Measurements from ENCODE around the gene CCDC80. TPM values are rescaled to one million over a fixed set of nuclear protein-coding genes. Genes with fewer than 3 reads are reported as not detected.

The CCDC80 gene
- total RNA-seq, 1 experiment from 2014 or later = 26.2 TPM

GRCh38 chr3:112644453-112644852 lies 3.5 kb upstream of the CCDC80 start:
- no peaks in the 10 kb centered on the region for H3K27me3 Mint-ChIP-seq (ENCODE audit: insufficient read depth, unreplicated experiment)
- no peaks in the 10 kb centered on the region for H3K9me3 Mint-ChIP-seq (ENCODE audit: unreplicated experiment)
- no peaks in the 10 kb centered on the region for H3K9me3 ChIP-seq
- H3K4me3 Mint-ChIP-seq (ENCODE audit: unreplicated experiment) = no peak overlapping the region
- no TSS peak for BruUV-seq (replicated peaks)
- H3K27me3 ChIP-seq (replicated peaks; ENCODE audit: control insufficient read depth, insufficient read depth, low read length) = no peaks in the 10 kb centered on the region
- H3K36me3 ChIP-seq (ENCODE audit: control insufficient read depth, insufficient read depth, low read length) = no peaks in the 10 kb centered on the region
- peak in 1 of 2 experiments; percentile 7 for TF ChIP-seq CTCF (IDR thresholded peaks at IDR 0.05; ENCODE audit: insufficient read depth in 1 of 2, low read depth in 1 of 2, low read length in 1 of 2, severe bottlenecking in 1 of 2, unreplicated experiment in 1 of 2)
- peaks cover 10% of the 10 kb centered on the region for H3K36me3 Mint-ChIP-seq (ENCODE audit: insufficient read depth, unreplicated experiment)
- peaks cover 40% of the 10 kb centered on the region for H3K4me1 ChIP-seq
- DNase-seq = no peak
- no peak overlapping the region for H3K4me3 ChIP-seq (ENCODE audit: low read depth, low read length)
- intact Hi-C loops (cut with micrococcal nuclease; ENCODE audit: unreplicated experiment) = loop anchor here (5.0 kb wide), 1 partner anchor 348 kb away; the partner anchor contains the start of gene GTPBP8
- CTCF ChIA-PET = interaction anchor here (0.8 to 0.9 kb wide), 2 partner anchors 90 to 170 kb away, joined by 3 read pairs; no protein-coding TSS in a partner anchor
- POLR2A ChIA-PET = no interaction called here
- H3K27ac Mint-ChIP-seq (ENCODE audit: unreplicated experiment) = no peak overlapping the region
- H3K4me1 Mint-ChIP-seq (ENCODE audit: low read depth, unreplicated experiment) = peaks cover 23% of the 10 kb centered on the region

GRCh38 chr3:112643621-112644240 lies 2.8 kb upstream of the CCDC80 start:
- H3K27me3 Mint-ChIP-seq (ENCODE audit: insufficient read depth, unreplicated experiment) = no peaks in the 10 kb centered on the region
- H3K27ac Mint-ChIP-seq (ENCODE audit: unreplicated experiment) = no peak overlapping the region
- CTCF ChIA-PET = interaction anchor here (0.8 to 0.9 kb wide), 2 partner anchors 91 to 170 kb away, joined by 3 read pairs; no protein-coding TSS in a partner anchor
- H3K9me3 Mint-ChIP-seq (ENCODE audit: unreplicated experiment) = no peaks in the 10 kb centered on the region
- H3K4me3 Mint-ChIP-seq (ENCODE audit: unreplicated experiment) = no peak overlapping the region
- Histone ChIP-seq H3K4me1 (peaks cover 40% of the 10 kb centered on the region), H3K9me3 (no peaks in the 10 kb centered on the region), H3K4me3 (ENCODE audit: low read depth, low read length) (no peak overlapping the region), H3K27me3 (replicated peaks; ENCODE audit: control insufficient read depth, insufficient read depth, low read length) (no peaks in the 10 kb centered on the region), H3K36me3 (ENCODE audit: control insufficient read depth, insufficient read depth, low read length) (no peaks in the 10 kb centered on the region)
- intact Hi-C loops (cut with micrococcal nuclease; ENCODE audit: unreplicated experiment) = loop anchor here (1.0 to 5.0 kb wide), 6 partner anchors 56 to 645 kb away; partner anchors contain the start of gene GTPBP8
- DNase-seq = no peak
- peaks cover 10% of the 10 kb centered on the region for H3K36me3 Mint-ChIP-seq (ENCODE audit: insufficient read depth, unreplicated experiment)
- POLR2A ChIA-PET = interaction anchor here (1.4 kb wide), 1 partner anchor 91 kb away, joined by 3 read pairs; no protein-coding TSS in a partner anchor
- H3K4me1 Mint-ChIP-seq (ENCODE audit: low read depth, unreplicated experiment) = peaks cover 23% of the 10 kb centered on the region
- BruUV-seq (replicated peaks) = no TSS peak
- TF ChIP-seq CTCF (IDR thresholded peaks at IDR 0.05; ENCODE audit: insufficient read depth in 1 of 2, low read depth in 1 of 2, low read length in 1 of 2, severe bottlenecking in 1 of 2, unreplicated experiment in 1 of 2) = no peak

GRCh38 chr3:112642912-112643506 lies 2.1 kb upstream of the CCDC80 start:
- Histone ChIP-seq H3K9me3 (no peaks in the 10 kb centered on the region), H3K27me3 (replicated peaks; ENCODE audit: control insufficient read depth, insufficient read depth, low read length) (no peaks in the 10 kb centered on the region), H3K4me1 (peaks cover 38% of the 10 kb centered on the region), H3K4me3 (ENCODE audit: low read depth, low read length) (no peak overlapping the region), H3K36me3 (ENCODE audit: control insufficient read depth, insufficient read depth, low read length) (no peaks in the 10 kb centered on the region)
- peak; percentile 83 to 87 for DNase-seq
- intact Hi-C loops (cut with micrococcal nuclease; ENCODE audit: unreplicated experiment) = loop anchor here (1.0 to 5.0 kb wide), 6 partner anchors 56 to 645 kb away; partner anchors contain the start of gene GTPBP8
- peak; percentile 73 to 82 for TF ChIP-seq CTCF (IDR thresholded peaks at IDR 0.05; ENCODE audit: insufficient read depth in 1 of 2, low read depth in 1 of 2, low read length in 1 of 2, severe bottlenecking in 1 of 2, unreplicated experiment in 1 of 2)
- H3K4me3 Mint-ChIP-seq (ENCODE audit: unreplicated experiment) = peak overlapping the region; percentile 15
- no peaks in the 10 kb centered on the region for H3K27me3 Mint-ChIP-seq (ENCODE audit: insufficient read depth, unreplicated experiment)
- no TSS peak for BruUV-seq (replicated peaks)
- H3K4me1 Mint-ChIP-seq (ENCODE audit: low read depth, unreplicated experiment) = peaks cover 23% of the 10 kb centered on the region
- peaks cover 6% of the 10 kb centered on the region for H3K9me3 Mint-ChIP-seq (ENCODE audit: unreplicated experiment)
- H3K36me3 Mint-ChIP-seq (ENCODE audit: insufficient read depth, unreplicated experiment) = peaks cover 10% of the 10 kb centered on the region
- ChIA-PET POLR2A (interaction anchor here (0.5 to 1.4 kb wide), 2 partner anchors 92 to 170 kb away, joined by 3 read pairs; no protein-coding TSS in a partner anchor), CTCF (interaction anchor here (1.0 to 1.4 kb wide), 5 partner anchors 61 to 336 kb away, joined by 3 to 17 read pairs (median 6); no protein-coding TSS in a partner anchor)
- H3K27ac Mint-ChIP-seq (ENCODE audit: unreplicated experiment) = peak overlapping the region; percentile 13
